HAP-1 (cell line): ENCODE measurements around the gene TSNAXIP1.
"Not testable (repeated sequence)": the region's sequence is repeated elsewhere in the genome, so short reads cannot be mapped to it uniquely, and the experiment has no call there.

ENCODE experiments used
- DNase-seq, 2 experiments: peaks; one replicate each; pipeline ENCODE4 v3.0.0-alpha.2; 2016 to 2020; ENCODE audit warnings: low spot score in 2 of 2
- H3K27me3 ChIP-seq: fragments of 250-450 bp; sonication (Bioruptor Pico); 2 replicates; pipeline ENCODE4 v1.5.1; 2020; ENCODE audit warnings: low read depth, mild to moderate bottlenecking, moderate library complexity
- H3K36me3 ChIP-seq: fragments of 250-450 bp; sonication (Bioruptor Pico); replicated peaks from 2 replicates; pipeline ENCODE4 v1.5.1; 2020; ENCODE audit warnings: mild to moderate bottlenecking
- H3K4me1 ChIP-seq: fragments of 250-450 bp; sonication (Bioruptor Pico); 2 replicates; pipeline ENCODE4 v1.5.1; 2020; ENCODE audit warnings: mild to moderate bottlenecking
- H3K4me3 ChIP-seq: fragments of 250-450 bp; sonication (Bioruptor Pico); 2 replicates; pipeline ENCODE4 v1.5.1; 2020; ENCODE audit warnings: mild to moderate bottlenecking, moderate library complexity
- H3K9me3 ChIP-seq: fragments of 250-450 bp; sonication (Bioruptor Pico); 2 replicates; pipeline ENCODE4 v1.5.1; 2020; ENCODE audit warnings: mild to moderate bottlenecking, moderate library complexity
- in situ Hi-C: fragments of 300-500 bp; cut with MboI; formaldehyde crosslinking; loops from 3 replicates; pipeline ENCODE4 v1.14.3; 2020; ENCODE audit warnings: low sequenced_read_pairs, inconsistent platforms, mixed read lengths

TSNAXIP1 gene

DNA sequence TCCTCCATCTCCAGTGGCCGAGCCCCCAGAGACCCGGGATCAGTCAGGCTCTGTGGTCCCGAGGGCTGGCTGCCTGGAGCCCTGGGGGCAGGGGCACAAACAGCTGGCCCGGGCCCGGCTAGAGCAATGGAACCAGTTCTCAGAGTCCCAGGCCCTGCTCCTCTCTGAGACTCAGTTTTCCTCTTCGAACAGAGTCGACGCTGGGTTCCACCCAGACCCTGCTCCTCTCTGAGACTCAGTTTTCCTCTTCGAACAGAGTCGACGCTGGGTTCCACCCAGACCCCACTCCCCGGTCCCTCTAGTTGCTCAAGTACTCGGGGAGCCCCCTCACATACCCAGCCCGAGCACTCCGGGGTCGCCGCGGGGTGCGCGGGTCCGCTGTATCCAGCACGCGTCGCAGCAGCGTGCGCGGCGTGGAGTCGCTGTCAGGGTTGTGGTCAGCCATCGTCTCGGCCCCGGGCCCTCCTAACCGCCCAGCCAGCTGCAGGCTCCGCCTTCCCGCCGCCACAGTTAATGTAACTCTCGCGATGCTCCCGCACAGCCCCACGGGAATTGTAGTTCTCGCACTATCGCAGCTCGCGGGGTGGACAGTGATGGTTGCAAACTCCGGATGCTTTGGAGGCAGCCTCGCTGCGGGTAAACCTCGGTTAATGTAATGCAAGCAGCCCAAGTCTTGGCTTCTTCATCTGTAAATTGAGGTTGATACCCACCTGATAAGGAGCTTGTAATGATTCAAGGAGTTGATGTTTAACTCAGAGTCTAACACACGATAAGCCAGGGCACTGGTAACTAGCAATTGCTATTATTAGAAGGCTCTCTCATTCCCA is 26.9 kb downstream of the TSNAXIP1 start:
- H3K36me3 ChIP-seq: peaks cover 37% of the 10 kb centered on the region
- DNase-seq: peak; percentile 91 to 97
- no peaks in the 10 kb centered on the region for H3K27me3 ChIP-seq
- in situ Hi-C loops: no loop called here
- peaks cover 8% of the 10 kb centered on the region; the same call in 1 of the 2 replicates for H3K4me1 ChIP-seq
- H3K9me3 ChIP-seq: no peaks in the 10 kb centered on the region
- H3K4me3 ChIP-seq: peak overlapping the region; percentile 84

DNA sequence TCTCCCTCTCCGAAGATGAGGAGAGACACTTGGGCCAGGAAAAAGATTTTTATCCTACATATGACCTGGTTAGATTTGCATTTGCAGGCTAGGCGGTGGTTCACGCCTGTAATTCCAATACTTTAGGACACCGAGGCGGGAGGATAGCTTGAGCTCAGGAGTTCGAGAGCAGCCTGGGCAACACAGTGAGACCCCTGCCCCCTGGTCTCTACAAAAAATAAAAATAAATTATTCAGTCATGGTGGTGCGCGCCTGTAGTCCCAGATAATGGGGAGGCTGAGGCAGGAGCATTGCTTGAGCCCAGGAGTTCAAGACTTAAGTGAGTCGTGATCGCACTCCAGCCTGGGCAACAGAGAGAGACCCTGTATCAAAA is 27.5 kb downstream of the TSNAXIP1 start:
- Histone ChIP-seq H3K9me3 (no peaks in the 10 kb centered on the region), H3K4me3 (peak overlapping the region; percentile 84), H3K27me3 (no peaks in the 10 kb centered on the region), H3K4me1 (peaks cover 8% of the 10 kb centered on the region; the same call in 1 of the 2 replicates), H3K36me3 (peaks cover 31% of the 10 kb centered on the region)
- in situ Hi-C loops: no loop called here
- DNase-seq: no peak

DNA sequence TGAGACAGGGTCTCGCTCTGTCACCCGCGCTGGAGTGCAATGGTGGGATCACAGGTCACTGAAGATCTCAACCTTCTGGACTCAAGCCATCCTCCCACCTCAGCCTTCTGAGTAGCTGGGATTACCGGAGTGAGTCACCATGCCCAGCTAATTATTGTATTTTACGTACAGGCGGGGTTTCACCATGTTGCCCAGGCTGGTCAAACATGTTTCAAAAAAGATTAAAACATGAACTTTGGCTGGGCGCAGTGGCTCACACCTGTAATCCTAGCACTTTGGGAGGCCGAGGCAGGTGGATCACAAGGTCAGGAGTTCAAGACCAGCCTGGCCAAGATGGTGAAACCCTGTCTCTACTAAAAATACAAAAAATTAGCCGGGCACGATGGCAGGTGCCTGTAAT is 30.5 kb downstream of the TSNAXIP1 start:
- H3K36me3 ChIP-seq, H3K27me3 ChIP-seq, in situ Hi-C loops, H3K9me3 ChIP-seq, DNase-seq, H3K4me3 ChIP-seq: not testable (repeated sequence)
- peaks cover 19% of the 10 kb centered on the region for H3K4me1 ChIP-seq

DNA sequence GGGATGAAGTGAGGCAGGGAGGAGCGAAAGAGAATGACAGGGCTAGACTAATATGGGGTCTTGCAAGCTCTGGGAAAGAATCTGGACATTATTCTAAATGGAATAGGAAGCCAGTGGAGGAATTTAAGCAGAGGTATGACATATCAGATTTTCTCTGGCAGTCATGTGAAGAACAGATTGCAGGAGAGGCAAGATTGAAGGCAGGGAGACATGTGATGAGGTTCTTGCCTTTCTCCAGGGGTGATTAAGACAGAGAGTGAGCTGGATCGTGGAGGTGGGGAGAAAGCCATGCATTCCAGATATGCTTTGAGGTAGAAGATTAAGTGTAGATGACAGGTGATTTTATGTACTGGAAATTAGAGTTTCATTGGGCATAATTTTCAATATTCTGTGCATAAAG is 31.1 kb downstream of the TSNAXIP1 start:
- Histone ChIP-seq H3K27me3 (no peaks in the 10 kb centered on the region), H3K4me1 (peaks cover 16% of the 10 kb centered on the region), H3K4me3 (no peak overlapping the region), H3K9me3 (no peaks in the 10 kb centered on the region), H3K36me3 (no peaks in the 10 kb centered on the region)
- in situ Hi-C loops: no loop called here
- DNase-seq: no peak

DNA sequence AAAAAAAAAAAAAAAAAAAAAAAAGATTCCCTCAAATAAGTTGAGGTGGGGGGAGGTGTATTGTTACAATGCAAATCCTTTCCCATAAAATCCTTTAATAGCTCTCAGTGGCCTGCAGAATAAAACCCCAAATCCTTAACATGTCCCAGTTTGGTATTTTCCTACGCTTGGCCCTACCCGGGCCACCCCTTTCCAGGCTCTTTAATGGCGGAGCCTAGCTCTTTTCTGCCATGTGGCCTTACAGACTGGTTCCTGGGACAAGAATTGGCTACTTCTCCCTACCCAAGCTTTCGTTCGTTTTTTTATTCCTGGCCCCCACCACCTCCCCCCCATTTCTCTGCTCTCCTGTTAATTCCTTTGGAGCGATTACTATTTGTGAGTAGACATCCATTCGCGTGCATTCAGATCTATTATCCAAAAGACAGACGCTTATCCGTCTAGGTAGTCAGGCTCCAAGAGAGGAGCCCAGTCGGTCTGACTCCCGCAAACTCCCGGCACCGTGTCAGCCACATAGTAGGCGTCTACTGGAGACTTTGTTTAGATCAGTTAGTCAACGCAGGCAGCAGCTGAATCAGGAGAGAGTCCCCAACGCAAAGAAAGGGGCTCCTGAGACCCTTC is 34.6 kb downstream of the TSNAXIP1 start:
- Histone ChIP-seq H3K4me3 (peak overlapping the region; percentile 89), H3K27me3 (no peaks in the 10 kb centered on the region), H3K9me3 (no peaks in the 10 kb centered on the region), H3K4me1 (peaks cover 38% of the 10 kb centered on the region), H3K36me3 (peaks cover 7% of the 10 kb centered on the region; the same call in 1 of the 2 replicates)
- in situ Hi-C loops: no loop called here
- DNase-seq: peak; percentile 65 to 93

DNA sequence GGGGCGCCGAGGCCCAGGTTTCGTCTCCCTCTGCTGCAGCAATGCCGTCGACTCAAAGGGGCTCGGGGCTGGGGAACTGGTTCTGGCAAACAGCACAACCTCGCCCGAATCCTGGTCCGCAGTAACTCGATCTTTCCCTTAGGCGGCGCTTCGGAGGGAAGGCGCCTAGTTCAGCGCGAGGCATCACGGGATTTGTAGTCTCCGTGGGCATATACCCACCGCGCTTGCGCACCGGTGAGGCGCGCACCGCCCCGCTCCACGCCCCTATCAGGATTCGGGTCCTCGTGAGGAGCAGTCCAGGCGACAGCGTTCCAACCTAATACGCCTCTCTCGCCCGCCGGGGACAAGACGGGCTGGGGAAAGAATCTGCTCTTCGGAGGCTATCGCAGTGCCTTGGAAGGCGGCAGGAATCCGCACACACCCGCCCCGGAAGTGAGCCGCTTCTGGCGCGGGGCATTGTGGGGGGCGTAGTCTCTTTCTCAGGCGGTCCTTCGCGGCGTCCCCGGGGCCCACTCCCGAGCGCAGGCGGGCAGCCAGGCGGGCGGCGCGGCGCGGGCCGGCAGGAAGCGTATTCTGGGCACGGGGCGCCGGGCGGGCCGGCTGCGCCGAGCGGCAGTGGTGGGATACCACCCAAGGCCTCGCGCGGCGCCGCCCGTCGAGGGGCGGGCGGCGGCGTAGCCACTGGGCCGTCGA is 35.3 kb downstream of the TSNAXIP1 start, which contains the start of gene THAP11:
TSS of gene THAP11 (plus strand) at position 505 of the 693 bp plus-strand sequence. CDS start 235 bp downstream, outside the sequence.
- Histone ChIP-seq H3K9me3 (no peaks in the 10 kb centered on the region), H3K4me1 (peaks cover 38% of the 10 kb centered on the region), H3K36me3 (peaks cover 7% of the 10 kb centered on the region; the same call in 1 of the 2 replicates), H3K27me3 (no peaks in the 10 kb centered on the region), H3K4me3 (peak within 1 kb of the TSS; percentile 89)
- peak; percentile 95 to 97 for DNase-seq
- in situ Hi-C loops: no loop called here

DNA sequence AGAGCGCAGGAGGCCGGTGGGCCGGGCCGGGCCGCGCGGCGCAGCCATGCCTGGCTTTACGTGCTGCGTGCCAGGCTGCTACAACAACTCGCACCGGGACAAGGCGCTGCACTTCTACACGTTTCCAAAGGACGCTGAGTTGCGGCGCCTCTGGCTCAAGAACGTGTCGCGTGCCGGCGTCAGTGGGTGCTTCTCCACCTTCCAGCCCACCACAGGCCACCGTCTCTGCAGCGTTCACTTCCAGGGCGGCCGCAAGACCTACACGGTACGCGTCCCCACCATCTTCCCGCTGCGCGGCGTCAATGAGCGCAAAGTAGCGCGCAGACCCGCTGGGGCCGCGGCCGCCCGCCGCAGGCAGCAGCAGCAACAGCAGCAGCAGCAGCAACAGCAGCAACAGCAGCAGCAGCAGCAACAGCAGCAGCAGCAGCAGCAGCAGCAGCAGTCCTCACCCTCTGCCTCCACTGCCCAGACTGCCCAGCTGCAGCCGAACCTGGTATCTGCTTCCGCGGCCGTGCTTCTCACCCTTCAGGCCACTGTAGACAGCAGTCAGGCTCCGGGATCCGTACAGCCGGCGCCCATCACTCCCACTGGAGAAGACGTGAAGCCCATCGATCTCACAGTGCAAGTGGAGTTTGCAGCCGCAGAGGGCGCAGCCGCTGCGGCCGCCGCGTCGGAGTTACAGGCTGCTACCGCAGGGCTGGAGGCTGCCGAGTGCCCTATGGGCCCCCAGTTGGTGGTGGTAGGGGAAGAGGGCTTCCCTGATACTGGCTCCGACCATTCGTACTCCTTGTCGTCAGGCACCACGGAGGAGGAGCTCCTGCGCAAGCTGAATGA is 36.0 kb downstream of the TSNAXIP1 start:
- no peaks in the 10 kb centered on the region for H3K9me3 ChIP-seq
- H3K4me1 ChIP-seq: peaks cover 38% of the 10 kb centered on the region
- H3K4me3 ChIP-seq: peak overlapping the region; percentile 89
- H3K27me3 ChIP-seq: no peaks in the 10 kb centered on the region
- in situ Hi-C loops: no loop called here
- H3K36me3 ChIP-seq: peaks cover 11% of the 10 kb centered on the region; the same call in 1 of the 2 replicates
- peak; percentile 39 to 73 for DNase-seq

DNA sequence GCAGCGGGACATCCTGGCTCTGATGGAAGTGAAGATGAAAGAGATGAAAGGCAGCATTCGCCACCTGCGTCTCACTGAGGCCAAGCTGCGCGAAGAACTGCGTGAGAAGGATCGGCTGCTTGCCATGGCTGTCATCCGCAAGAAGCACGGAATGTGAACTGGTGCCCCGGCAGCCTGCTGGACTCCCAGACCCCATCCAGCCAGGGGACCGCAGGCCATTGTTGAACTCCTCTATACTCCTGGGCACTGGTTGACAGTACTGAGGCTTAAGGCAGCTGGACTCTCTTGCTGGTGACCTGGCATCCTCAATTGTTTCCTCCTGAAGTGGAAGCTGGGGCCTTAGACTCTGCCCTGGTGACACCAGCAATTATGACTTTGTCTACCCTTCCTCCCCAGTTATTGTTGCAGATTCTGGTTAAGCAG is 36.7 kb downstream of the TSNAXIP1 start:
- in situ Hi-C loops: no loop called here
- peak overlapping the region; percentile 89 for H3K4me3 ChIP-seq
- no peaks in the 10 kb centered on the region for H3K27me3 ChIP-seq
- H3K36me3 ChIP-seq: peaks cover 11% of the 10 kb centered on the region; the same call in 1 of the 2 replicates
- peaks cover 44% of the 10 kb centered on the region for H3K4me1 ChIP-seq
- DNase-seq: peak in 1 of 2 experiments; percentile 6
- H3K9me3 ChIP-seq: no peaks in the 10 kb centered on the region

DNA sequence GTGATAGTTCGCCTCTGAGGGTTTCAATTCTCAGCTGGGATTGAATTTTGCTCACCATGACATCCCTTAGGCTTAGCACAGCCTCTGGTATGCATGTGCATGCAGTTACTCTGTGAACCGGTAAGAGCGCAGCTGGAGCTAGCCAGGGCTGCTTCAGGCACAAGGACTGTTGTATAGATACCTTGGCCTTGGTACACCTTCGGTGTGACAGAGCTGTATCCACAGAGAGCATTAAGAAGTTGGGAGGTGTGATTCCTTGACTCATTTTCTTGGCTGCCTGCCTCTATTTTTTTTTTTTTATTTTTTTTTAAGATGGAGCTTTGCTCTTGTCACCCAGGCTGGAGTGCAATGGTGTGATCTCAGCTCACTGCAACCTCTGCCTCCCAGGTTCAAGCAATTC is 37.8 kb downstream of the TSNAXIP1 start:
- peak; percentile 8 to 47 for DNase-seq
- H3K27me3 ChIP-seq: no peaks in the 10 kb centered on the region
- in situ Hi-C loops: no loop called here
- H3K4me1 ChIP-seq: peaks cover 47% of the 10 kb centered on the region
- peaks cover 21% of the 10 kb centered on the region for H3K36me3 ChIP-seq
- no peaks in the 10 kb centered on the region for H3K9me3 ChIP-seq
- peak overlapping the region; percentile 89; the same call in 1 of the 2 replicates for H3K4me3 ChIP-seq

DNA sequence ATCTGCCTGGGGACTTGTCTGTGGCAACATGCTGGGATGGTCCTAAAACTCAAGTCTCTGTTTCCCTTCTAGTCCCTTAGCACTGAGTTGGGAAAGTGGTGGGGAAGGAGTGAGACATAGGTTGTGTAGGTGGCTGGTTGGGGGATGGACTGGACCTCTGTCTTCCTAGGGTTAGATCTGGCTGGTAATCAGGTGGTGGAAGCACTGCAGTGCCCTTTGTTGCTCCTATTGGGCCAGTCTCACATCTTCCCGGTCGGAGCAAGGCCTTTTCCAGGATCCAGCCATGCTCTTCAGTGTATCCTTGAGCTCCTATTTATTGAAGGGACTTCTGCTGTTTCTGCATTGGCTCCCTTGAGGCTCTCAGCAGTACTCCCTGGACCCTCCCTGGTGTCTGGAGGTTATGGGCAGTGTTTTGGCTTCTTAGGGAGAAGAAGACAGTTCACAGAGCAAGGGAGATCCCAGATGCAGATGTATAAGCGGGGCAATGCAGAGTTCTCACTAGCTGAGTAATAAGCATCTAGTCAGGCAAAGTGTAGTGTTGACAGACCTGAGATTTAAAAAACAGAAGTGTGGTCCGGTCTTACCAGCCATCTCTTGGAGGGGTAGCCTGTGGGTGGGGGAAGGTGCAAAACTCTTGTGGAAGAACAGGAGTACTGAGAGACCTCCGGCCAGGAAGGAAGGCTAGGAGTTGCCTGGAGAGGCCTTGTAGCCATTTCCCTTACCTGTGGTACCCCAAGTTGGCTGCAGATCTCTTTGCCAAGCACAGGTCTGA is 38.8 kb downstream of the TSNAXIP1 start:
- Histone ChIP-seq H3K9me3 (no peaks in the 10 kb centered on the region), H3K4me3 (peak overlapping the region; percentile 98), H3K36me3 (peaks cover 27% of the 10 kb centered on the region), H3K4me1 (peaks cover 45% of the 10 kb centered on the region), H3K27me3 (no peaks in the 10 kb centered on the region)
- DNase-seq: peak in 1 of 2 experiments; percentile 18
- in situ Hi-C loops: no loop called here

DNA sequence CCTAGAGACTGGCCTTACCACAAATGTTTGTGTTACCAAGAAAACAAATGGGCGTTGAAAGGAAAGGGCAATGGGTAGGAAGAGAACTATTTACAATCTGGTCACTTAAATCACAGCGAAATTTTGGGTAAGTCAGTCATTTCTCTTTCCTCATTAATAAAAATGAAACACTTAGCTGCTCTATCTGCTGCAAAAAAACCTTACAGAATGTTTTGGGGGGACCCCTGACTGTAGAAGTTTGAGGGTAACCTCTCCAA is 39.3 kb downstream of the TSNAXIP1 start:
- Histone ChIP-seq H3K4me1 (peaks cover 42% of the 10 kb centered on the region), H3K27me3 (no peaks in the 10 kb centered on the region), H3K9me3 (no peaks in the 10 kb centered on the region), H3K36me3 (peaks cover 30% of the 10 kb centered on the region), H3K4me3 (peak overlapping the region; percentile 98)
- in situ Hi-C loops: no loop called here
- no peak for DNase-seq

DNA sequence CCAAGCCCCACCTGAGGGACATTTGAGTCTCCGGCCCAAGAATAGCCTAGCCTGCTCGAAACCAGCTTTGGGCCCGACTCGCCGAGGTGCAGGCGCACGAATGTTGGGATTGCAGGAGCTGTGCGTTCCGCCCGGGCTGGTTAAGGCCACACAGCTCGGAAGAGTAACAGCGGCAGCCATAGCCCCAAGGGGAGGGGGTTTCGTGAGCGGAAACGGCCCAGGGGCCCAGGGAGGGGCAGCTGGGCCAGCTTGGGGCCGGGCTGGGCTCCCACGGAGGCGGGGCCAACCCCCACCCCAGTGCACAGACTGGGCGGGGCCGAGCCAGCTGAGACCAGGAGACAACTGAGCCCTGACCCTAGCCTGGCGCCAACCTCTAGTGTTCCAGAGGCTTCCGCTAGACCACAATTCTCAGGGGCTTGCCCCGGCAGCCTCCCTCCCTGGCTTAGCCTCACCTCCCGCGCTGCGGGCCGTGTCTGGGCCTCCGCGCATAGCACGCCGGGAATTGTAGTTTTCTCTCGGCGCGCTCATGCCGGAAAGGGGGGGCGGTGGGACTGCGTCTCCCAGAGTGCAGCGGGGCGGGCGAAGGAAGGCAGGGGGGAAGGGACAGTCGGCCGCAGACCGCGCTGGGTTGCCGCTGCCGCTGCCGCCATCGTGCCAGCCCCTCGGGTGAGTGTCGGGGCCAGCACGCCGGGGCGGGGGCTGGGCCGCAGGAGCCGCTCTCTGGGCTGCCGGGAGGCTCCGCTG is 39.8 kb downstream of the TSNAXIP1 start, which contains the start of gene NUTF2:
TSS of gene NUTF2 (plus strand) at position 614 of the 744 bp plus-strand sequence. CDS start 18,198 bp downstream, outside the sequence.
- no peaks in the 10 kb centered on the region for H3K27me3 ChIP-seq
- peak within 1 kb of the TSS; percentile 98 for H3K4me3 ChIP-seq
- DNase-seq: peak; percentile 95 to 98
- H3K4me1 ChIP-seq: peaks cover 37% of the 10 kb centered on the region
- H3K36me3 ChIP-seq: peaks cover 32% of the 10 kb centered on the region
- in situ Hi-C loops: no loop called here
- no peaks in the 10 kb centered on the region for H3K9me3 ChIP-seq
